H1 (cell line): ENCODE results near the gene FBXL14.

Experiments
- BCL11A ChIP-seq, 2 experiments: IDR thresholded peaks; one replicate each; pipeline ENCODE4 v1.6.1; 2011; ENCODE audit warnings: low read depth in 2 of 2, low read length in 2 of 2, mild to moderate bottlenecking in 2 of 2
- EZH2 ChIP-seq: fragments of 200-600 bp; sonication (generic); IDR thresholded peaks from 2 replicates; pipeline ENCODE4 v1.7.1; 2012; ENCODE audit warnings: low read depth, mild to moderate bottlenecking, moderate library complexity, low read length, inconsistent platforms; ENCODE audit not compliant: severe bottlenecking
- JUND ChIP-seq: IDR thresholded peaks from 2 replicates; pipeline ENCODE4 v1.6.1; 2011; ENCODE audit warnings: mild to moderate bottlenecking, improper control_type of control experiment, low read length
- MAFK ChIP-seq: IDR thresholded peaks from 2 replicates; pipeline ENCODE4 v1.6.1; 2012; ENCODE audit warnings: low read depth, mild to moderate bottlenecking, improper control_type of control experiment, low read length
- POLR2A ChIP-seq, 2 experiments: IDR thresholded peaks; 1 replicate in 1 of 2; 2 replicates in 1 of 2; pipeline ENCODE4 v1.6.1; 2011; ENCODE audit warnings: low read depth in 2 of 2, low read length in 2 of 2, mild to moderate bottlenecking in 2 of 2; ENCODE audit errors: control extremely low read depth in 1 of 2
- POLR2AphosphoS5 ChIP-seq: IDR thresholded peaks from 2 replicates; pipeline ENCODE4 v1.6.1; 2011; ENCODE audit warnings: low read depth, low read length
- RAD21 ChIP-seq, 2 experiments: IDR thresholded peaks in 1 of 2; conservative IDR thresholded peaks in 1 of 2; 2 replicates each; pipeline ENCODE4 v1.6.1; 2011; ENCODE audit warnings: low read depth in 2 of 2, low read length in 2 of 2, improper control_type of control experiment in 1 of 2, inconsistent platforms in 1 of 2, mild to moderate bottlenecking in 1 of 2, moderate library complexity in 1 of 2
- SUZ12 ChIP-seq: fragments of 200-600 bp; sonication (generic); IDR thresholded peaks from 2 replicates; pipeline ENCODE4 v1.6.1; 2012; ENCODE audit warnings: mild to moderate bottlenecking, inconsistent platforms, low read length, moderate library complexity, mixed read lengths
- TCF12 ChIP-seq: IDR thresholded peaks from 2 replicates; pipeline ENCODE4 v1.6.1; 2011; ENCODE audit warnings: low read depth, mild to moderate bottlenecking, low read length
- YY1 ChIP-seq: IDR thresholded peaks from 2 replicates; pipeline ENCODE4 v1.6.1; 2011; ENCODE audit warnings: low read depth, mild to moderate bottlenecking, low read length
- ZNF274 ChIP-seq: IDR thresholded peaks from 2 replicates; pipeline ENCODE4 v1.7.0; 2012; ENCODE audit warnings: low read length, borderline replicate concordance; ENCODE audit errors: extremely low read depth
- TF ChIP-seq, protein P1 (sequence below), 3 experiments: IDR thresholded peaks; 1 replicate in 2 of 3; 2 replicates in 1 of 3; pipeline versions ENCODE4 v1.5.1 to v1.6.1; 2011; ENCODE audit warnings: low read length in 3 of 3, mild to moderate bottlenecking in 3 of 3, inconsistent platforms in 2 of 3, low read depth in 1 of 3, moderate library complexity in 1 of 3; ENCODE audit not compliant: insufficient read depth in 1 of 3; ENCODE audit errors: control extremely low read depth in 1 of 3
- TF ChIP-seq, protein P2 (sequence below): IDR thresholded peaks from 2 replicates; pipeline ENCODE4 v1.6.1; 2011; ENCODE audit warnings: low read length, improper control_type of control experiment
- TF ChIP-seq, protein P3 (sequence below): IDR thresholded peaks from 2 replicates; pipeline ENCODE4 v1.6.1; 2012; ENCODE audit warnings: inconsistent platforms

DNA sequence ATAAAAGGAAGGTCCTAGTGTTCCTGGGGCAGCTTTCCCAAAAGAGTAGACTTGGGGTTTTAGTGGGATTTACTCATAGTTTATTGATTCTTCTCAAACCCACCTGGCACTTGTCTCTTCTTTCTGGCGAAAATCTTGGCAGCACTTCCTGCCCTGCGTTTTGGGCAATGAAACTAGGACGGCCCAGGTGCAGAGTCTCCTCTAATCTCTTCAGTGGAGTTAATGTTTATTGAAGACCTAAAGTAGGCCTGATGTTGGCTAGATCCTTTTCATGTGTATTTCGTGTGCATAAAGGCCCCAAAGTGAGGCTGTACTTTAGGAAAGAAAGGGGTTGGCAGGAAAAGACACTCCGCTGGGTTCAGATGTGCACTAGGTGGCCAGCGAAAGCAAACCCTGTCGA lies 39.8 kb upstream of the FBXL14 start:
- TF ChIP-seq, protein P1, sequence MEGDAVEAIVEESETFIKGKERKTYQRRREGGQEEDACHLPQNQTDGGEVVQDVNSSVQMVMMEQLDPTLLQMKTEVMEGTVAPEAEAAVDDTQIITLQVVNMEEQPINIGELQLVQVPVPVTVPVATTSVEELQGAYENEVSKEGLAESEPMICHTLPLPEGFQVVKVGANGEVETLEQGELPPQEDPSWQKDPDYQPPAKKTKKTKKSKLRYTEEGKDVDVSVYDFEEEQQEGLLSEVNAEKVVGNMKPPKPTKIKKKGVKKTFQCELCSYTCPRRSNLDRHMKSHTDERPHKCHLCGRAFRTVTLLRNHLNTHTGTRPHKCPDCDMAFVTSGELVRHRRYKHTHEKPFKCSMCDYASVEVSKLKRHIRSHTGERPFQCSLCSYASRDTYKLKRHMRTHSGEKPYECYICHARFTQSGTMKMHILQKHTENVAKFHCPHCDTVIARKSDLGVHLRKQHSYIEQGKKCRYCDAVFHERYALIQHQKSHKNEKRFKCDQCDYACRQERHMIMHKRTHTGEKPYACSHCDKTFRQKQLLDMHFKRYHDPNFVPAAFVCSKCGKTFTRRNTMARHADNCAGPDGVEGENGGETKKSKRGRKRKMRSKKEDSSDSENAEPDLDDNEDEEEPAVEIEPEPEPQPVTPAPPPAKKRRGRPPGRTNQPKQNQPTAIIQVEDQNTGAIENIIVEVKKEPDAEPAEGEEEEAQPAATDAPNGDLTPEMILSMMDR (IDR thresholded peaks at IDR 0.05; ENCODE audit: control extremely low read depth in 1 of 3, insufficient read depth in 1 of 3, low read depth in 1 of 3, low read length in 3 of 3): no peak
- TF ChIP-seq POLR2A (IDR thresholded peaks at IDR 0.05; ENCODE audit: control extremely low read depth in 1 of 2, low read depth in 2 of 2, low read length in 2 of 2): no peak
- TF ChIP-seq RAD21 (IDR thresholded peaks at IDR 0.05 in 1 of 2, conservative IDR thresholded peaks at IDR 0.05 in 1 of 2; ENCODE audit: low read depth in 2 of 2, low read length in 2 of 2): no peak
- no peak for TF ChIP-seq JUND
- TF ChIP-seq, protein P2, sequence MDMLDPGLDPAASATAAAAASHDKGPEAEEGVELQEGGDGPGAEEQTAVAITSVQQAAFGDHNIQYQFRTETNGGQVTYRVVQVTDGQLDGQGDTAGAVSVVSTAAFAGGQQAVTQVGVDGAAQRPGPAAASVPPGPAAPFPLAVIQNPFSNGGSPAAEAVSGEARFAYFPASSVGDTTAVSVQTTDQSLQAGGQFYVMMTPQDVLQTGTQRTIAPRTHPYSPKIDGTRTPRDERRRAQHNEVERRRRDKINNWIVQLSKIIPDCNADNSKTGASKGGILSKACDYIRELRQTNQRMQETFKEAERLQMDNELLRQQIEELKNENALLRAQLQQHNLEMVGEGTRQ: no peak
- TF ChIP-seq MAFK: no peak
- TF ChIP-seq ZNF274: no peak
- TF ChIP-seq YY1: no peak
- TF ChIP-seq POLR2AphosphoS5: no peak
- no peak for TF ChIP-seq EZH2
- TF ChIP-seq, protein P3, sequence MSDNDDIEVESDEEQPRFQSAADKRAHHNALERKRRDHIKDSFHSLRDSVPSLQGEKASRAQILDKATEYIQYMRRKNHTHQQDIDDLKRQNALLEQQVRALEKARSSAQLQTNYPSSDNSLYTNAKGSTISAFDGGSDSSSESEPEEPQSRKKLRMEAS: no peak
- no peak for TF ChIP-seq SUZ12
- TF ChIP-seq TCF12: no peak
- no peak for TF ChIP-seq BCL11A (IDR thresholded peaks at IDR 0.05; ENCODE audit: low read depth in 2 of 2, low read length in 2 of 2)
